HG02759 (cell line): Measurements from ENCODE around the gene FAM149A.

Source experiments
- ATAC-seq: cut with Tn5 transposase; IDR thresholded peaks from one replicate; pipeline ENCODE4 v1.9.1; 2021; ENCODE audit warnings: mild to moderate bottlenecking, moderate library complexity; ENCODE audit not compliant: unreplicated experiment

FAM149A gene

GRCh38 chr4:186104114-186104889, at the start of gene FAM149A:
Gene FAM149A, plus strand, starts transcription at chr4:186104704.
- peak; percentile 84 for ATAC-seq

- ATAC-seq: peak; percentile 100
These were observed 46.1 kb upstream of the FAM149A start for GRCh38 chr4:186058253-186058979.

GRCh38 chr4:186058980-186059316, 45.6 kb upstream of the FAM149A start:
- ATAC-seq: no peak

- no peak for ATAC-seq
These were observed 42.6 kb upstream of the FAM149A start for GRCh38 chr4:186061921-186062320.

GRCh38 chr4:186067757-186068385, 36.6 kb upstream of the FAM149A start:
- ATAC-seq: peak; percentile 86

DNA sequence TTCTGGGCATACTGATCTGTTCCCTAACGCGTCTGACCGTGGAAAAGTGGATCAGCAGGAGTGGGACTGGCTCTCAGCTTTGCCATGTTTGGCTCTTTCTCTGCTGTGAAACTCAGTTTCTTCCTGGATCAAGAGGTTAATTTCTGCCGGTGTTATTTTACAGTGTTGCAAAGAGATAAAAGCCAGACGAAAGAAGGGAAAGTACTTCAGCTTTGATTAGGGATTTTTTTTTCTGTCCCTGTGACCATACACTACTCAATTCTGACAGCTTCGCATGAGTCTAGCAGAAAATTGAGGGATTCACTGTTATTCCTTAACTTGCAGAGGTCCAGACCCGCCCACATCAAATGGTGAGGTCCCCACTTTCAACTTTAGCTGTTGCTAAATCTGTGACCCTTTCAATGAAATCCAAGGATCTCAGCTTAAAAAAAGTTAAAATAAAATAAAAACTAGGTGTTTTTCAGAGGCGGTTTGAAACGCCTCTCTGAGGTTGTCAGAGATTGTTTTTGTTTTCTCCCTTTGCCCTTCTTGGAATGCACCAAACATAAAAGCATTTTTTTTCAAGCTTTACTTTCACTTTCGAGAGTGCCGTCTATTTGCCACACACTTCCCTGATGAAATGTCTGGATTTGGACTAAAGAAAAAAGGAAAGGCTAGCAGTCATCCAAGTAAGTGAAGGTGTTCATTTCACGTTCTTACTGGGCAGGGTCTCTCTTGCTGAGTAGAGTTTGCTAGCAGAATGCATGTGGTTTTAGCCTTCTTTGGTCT, 35.7 kb upstream of the FAM149A start, which contains the start of gene TLR3:
TLR3 (plus strand) TSS at position 576 of the 768 bp plus-strand sequence. CDS start 7,464 bp downstream, outside the sequence.
- ATAC-seq: no peak

DNA sequence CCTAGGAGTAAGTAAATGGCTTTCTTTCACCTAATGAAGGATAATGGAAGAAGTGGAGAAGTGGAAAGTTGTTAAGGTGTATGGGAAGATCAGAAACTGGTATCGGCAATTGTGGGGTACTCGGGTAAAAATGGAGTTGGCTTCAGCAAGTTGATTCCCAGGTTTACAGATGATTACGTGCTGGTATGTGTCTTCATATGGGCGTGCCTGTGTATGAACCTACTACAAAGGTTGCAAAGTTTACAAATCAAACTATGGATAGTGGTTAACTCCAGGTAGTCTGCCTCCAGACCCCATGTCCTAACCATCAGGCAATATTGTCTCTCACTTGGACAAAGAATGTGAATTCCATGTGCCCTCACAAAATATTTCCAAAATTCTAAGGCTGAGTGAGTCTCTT, 34.8 kb upstream of the FAM149A start:
- no peak for ATAC-seq

DNA sequence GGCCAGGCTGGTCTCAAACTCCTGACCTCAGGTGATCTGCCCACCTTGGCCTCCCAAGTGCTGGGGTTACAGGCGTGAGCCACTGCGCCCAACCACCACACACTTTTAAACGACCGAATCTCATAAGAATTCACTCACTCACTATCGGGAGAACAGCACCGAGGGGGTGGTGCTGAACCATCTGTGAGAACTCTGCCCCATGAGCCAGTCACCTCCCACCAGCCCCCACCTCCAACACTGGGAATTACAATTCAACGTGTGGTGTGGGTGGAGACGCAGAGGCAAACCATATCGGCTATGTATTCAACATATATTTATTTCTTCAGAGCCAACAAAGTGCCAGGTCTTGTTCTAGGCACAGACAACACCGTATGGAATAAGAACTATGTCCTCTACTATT, 32.0 kb upstream of the FAM149A start:
- no peak for ATAC-seq

- no peak for ATAC-seq
These were observed 30.3 kb upstream of the FAM149A start for GRCh38 chr4:186074189-186074588.

- no peak for ATAC-seq
These were observed 25.4 kb upstream of the FAM149A start for GRCh38 chr4:186078981-186079638.

DNA sequence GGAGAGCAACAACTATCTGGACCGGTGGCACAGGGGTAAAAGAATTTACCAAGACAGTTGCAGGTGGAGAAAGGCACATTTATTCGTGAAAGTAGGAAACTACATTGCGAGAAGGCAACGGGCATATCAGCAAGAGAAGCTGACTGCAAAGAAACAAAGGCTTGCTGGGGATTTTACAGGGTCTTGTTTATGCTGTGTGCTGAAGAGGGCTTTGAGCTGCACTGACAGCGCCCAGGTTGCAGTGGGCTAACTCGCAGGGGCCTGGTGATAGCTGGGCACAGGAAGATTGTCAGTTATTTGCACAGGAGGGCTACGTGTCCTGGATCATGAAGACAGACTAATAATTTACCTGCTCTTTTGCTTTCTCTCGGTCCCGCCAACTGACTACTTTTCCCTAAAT, 24.8 kb upstream of the FAM149A start:
- no peak for ATAC-seq

DNA sequence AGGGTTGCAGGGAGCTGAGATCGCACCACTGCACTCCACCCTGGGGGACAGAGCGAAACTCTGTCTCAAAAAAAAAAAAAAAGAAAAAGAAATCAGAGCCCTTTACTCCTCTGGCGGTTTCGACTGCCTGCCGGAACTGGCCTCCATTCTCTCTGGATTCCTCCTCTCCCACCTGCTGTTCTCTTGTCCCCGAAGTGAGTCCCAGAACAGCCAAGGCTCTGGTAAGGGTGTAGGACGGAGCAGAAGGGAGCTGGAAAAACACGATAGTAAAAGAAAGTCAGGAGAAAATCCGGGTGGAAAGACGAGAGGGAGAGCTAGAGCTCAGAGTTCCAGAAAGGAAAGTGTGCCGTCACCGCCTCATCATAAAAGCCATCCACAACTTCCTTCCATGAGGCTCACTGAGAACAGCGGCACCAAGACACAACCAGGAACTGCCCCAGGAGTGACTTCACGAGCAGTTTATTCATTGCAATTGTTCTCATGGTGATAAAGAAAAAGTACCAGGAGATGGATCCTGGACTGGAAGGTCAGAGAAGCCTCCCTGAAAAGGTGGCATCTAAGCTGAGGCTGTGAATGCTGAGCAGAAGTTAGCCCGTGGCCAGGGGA, 23.2 kb upstream of the FAM149A start:
- ATAC-seq: no peak

GRCh38 chr4:186082221-186082620, 22.3 kb upstream of the FAM149A start:
- no peak for ATAC-seq

DNA sequence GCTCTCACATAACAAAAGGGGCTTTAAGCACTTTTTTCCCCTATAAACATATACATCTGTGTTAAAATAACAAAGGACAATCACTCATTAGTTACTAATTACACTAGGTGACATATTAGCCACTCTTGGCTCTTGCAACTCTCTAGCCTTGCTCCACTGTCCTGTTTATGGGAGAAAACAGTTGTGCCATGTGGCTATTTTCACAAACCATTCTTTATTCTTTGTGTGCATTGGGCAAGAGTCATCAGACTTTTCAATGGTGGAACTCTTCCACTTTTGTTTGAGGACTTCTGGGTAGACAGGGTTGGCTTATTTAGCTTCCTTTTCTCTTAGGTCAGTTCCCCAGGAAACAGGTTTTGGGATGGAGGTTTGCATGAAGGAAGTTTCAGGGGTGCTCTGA, 16.0 kb upstream of the FAM149A start:
- ATAC-seq: no peak

DNA sequence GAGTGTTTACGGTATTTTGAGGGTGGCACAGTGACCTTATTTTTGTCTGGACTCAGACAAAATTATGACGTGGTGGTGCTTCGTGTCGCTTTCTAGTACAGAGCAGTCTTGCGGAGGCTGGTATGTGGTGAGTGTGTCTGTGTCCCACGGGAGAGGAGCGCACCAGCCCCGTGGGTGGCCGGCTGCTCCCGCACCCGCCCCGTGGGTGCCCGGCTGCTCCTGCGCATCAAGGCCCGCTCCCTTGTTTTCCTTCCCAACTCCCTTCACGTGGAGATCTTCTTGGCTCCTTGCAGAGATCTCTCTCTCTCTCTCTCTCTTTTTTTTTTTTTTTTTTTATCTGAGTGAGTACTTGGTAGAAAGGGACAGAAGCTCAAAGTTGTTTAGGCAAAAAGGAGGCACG, 12.2 kb upstream of the FAM149A start:
- no peak for ATAC-seq

DNA sequence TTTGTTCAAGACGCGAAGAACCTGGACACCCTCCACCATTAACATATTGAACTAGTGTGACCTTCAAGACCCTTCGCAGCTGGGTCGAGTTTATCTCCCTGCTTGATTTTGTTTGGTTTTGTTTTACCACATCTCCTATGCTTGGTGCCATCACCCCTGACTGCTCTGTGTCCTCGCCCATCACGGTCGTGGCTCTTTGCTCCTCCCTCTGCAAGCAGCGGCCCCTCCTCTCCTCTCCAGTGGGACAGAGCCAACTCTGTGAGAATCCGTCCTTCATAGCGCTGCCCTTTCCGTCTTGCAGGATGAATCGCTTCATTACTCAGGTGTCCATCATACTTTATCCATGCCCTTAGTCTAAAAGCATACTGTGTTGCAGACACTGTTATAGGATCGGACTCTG, 9.1 kb upstream of the FAM149A start:
- no peak for ATAC-seq

DNA sequence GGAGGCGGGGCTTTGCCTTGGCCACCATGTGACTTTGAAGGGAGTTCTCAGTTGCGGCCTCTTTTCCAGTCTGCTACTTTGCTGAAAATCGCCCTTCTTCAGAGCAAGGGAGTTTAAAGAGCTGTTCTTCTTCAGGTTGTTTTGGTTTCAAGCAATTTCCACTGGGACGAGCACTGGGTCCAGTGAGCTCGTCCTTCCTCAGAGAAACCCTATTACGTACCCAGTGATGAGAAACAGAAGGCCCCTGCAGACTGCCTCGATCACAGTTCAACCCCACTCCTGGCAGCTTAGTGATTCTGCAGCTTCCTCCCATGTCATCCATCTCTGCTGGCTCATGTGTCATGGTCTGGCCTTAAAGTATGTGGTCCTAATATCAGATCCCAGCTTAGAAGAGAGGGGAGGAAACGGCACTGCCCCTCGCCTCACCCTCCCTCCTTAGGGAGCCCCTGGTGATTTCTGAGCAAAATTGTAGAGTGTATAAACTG, 7.8 kb upstream of the FAM149A start:
- ATAC-seq: no peak

DNA sequence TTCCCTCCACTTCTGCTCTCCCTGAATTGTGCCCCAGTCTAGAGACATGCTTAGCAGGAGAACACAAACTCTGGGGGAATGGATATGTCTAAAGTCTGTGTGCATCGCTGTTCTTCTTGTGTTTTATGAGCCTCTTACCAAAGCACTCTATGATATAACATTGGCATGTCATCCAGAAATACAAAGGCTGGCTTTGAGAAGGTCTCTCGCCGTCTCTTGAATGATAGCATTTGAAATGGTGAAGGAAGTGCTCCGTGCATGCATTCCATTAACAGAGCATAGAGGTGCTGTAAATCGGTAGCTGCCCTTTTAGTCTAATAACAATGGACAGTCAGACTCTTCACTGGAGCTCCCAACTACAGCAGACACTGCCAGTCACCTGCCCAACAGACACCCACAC, 7.1 kb upstream of the FAM149A start:
- ATAC-seq: no peak

- no peak for ATAC-seq
These were observed 1.6 kb upstream of the FAM149A start for GRCh38 chr4:186102931-186103330.
